HFFc6 (cell line): ENCODE data around the gene LRP6. TPM values are rescaled to one million over a fixed set of nuclear protein-coding genes. Genes with fewer than 3 reads are reported as not detected.

ENCODE experiments used
- DNase-seq: peaks from one replicate; pipeline ENCODE4 v3.0.0-alpha.2; 2018
- H3K27ac Mint-ChIP-seq: 2 replicates; pipeline ENCODE4 v1.8.0; 2020; ENCODE audit warnings: mild to moderate bottlenecking, mixed read lengths
- H3K27me3 Mint-ChIP-seq: 2 replicates; pipeline ENCODE4 v1.8.0; 2021; ENCODE audit warnings: mild to moderate bottlenecking, moderate library complexity, mixed read lengths; ENCODE audit not compliant: insufficient read depth
- H3K36me3 Mint-ChIP-seq: 2 replicates; pipeline ENCODE4 v1.8.0; 2021; ENCODE audit warnings: low read depth, mixed read lengths
- H3K4me1 Mint-ChIP-seq: 2 replicates; pipeline ENCODE4 v1.8.0; 2020; ENCODE audit warnings: low read depth, mixed read lengths
- H3K4me3 Mint-ChIP-seq: 2 replicates; pipeline ENCODE4 v1.8.0; 2020; ENCODE audit warnings: mild to moderate bottlenecking, moderate library complexity, mixed read lengths
- H3K9me3 Mint-ChIP-seq: 2 replicates; pipeline ENCODE4 v1.8.0; 2020; ENCODE audit warnings: mild to moderate bottlenecking, mixed read lengths
- CTCF ChIP-seq: fragments of 200-600 bp; sonication (generic); IDR thresholded peaks from 2 replicates; pipeline ENCODE4 v1.5.0; 2021; ENCODE audit warnings: antibody characterized with exemption, mild to moderate bottlenecking
- total RNA-seq, 6 experiments: library from RNA; stranded (reverse); fragmentation: NEBNext Ultra II Directional; extraction: Animal tissue kit (Norgen Biotek cat#: 25700); gene quantifications; 2 replicates in 1 of 6; 3 replicates in 5 of 6; pipeline ENCODE4 v1.2.3, GENCODE V29; 2021

The LRP6 gene
- total RNA-seq, 6 experiments from 2014 or later, result 24.0 to 31.6 (median 27.0) TPM

DNA sequence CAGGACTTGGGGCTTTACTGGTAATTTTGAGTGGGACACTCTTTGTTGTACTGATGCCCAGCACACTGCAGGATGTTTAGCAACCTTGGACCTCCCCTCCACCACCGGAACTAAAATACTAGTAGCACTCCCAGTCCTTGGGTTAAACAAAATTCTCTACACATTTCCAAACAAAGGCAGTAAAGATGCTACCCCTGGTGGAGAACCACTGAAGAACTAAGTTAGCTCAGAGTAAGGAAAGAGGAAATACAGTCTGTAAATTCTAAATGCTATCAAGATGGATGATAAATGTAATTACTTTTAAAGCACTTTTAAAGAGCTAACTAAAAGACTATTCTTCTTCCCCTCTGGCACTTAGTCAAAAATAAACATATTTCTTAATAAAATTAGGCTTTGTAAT lies 64.1 kb downstream of the LRP6 start:
- Mint-ChIP-seq H3K9me3 (peaks cover 16% of the 10 kb centered on the region), H3K4me1 (peaks cover 31% of the 10 kb centered on the region), H3K4me3 (no peak overlapping the region), H3K27ac (no peak overlapping the region), H3K36me3 (peaks cover 42% of the 10 kb centered on the region), H3K27me3 (peaks cover 2% of the 10 kb centered on the region; the same call in 1 of the 2 replicates)
- TF ChIP-seq CTCF, result peak; percentile 17; the same call in 1 of the 2 replicates
- DNase-seq, result no peak

DNA sequence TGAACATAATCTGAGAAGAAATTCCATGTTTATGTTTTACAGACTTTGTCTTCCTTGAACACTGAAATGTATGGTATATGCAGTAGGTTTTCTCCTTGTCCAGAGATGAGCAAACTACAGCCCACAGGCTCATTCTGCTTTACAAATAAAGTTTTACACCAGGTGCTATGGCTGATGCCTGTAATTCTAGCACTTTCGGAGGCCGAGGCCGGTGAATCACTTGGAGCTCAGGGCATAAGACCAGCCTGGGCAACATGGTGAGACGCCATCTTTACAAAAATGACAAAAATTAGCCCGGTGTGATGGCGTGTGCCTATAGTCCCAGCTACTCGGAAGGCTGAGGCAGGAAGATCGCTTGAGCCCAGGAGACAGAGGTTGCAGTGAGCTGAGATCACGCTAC lies 64.7 kb downstream of the LRP6 start:
- Mint-ChIP-seq H3K4me3 (no peak overlapping the region), H3K27me3 (peaks cover 2% of the 10 kb centered on the region; the same call in 1 of the 2 replicates), H3K27ac (no peak overlapping the region), H3K4me1 (peaks cover 30% of the 10 kb centered on the region), H3K9me3 (peaks cover 22% of the 10 kb centered on the region), H3K36me3 (peaks cover 47% of the 10 kb centered on the region)
- no peak for DNase-seq
- TF ChIP-seq CTCF, result no peak

- Mint-ChIP-seq H3K36me3 (peaks cover 55% of the 10 kb centered on the region), H3K27ac (peak overlapping the region; percentile 12; the same call in 1 of the 2 replicates), H3K4me1 (peaks cover 38% of the 10 kb centered on the region), H3K9me3 (peaks cover 30% of the 10 kb centered on the region), H3K27me3 (peaks cover 3% of the 10 kb centered on the region; the same call in 1 of the 2 replicates), H3K4me3 (no peak overlapping the region)
- TF ChIP-seq CTCF, result no peak
- DNase-seq, result no peak
These were observed 65.5 kb downstream of the LRP6 start for GRCh38 chr12:12201274-12201758.

DNA sequence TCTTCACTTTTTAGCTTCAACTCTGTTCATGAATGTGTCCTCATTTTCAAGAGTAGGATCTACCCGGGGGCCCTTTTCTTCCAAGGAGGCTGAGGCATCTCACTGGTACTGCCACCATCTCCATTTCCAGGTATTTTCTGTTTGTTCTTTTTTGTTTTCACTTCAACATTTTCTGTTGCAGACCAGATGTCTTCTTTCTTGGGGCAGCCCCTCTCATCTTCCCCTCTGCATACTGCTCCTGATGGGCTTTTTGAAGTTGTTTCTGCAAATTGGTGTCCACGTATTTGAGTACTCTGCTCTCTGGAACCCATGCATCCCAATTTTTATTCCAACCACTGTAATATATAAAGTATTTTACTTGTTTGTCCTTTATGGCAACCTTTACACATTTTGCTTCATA lies 66.5 kb downstream of the LRP6 start:
- TF ChIP-seq CTCF, result no peak
- no peak overlapping the region for H3K27ac Mint-ChIP-seq
- no peak overlapping the region for H3K4me3 Mint-ChIP-seq
- H3K9me3 Mint-ChIP-seq, result peaks cover 36% of the 10 kb centered on the region
- H3K36me3 Mint-ChIP-seq, result peaks cover 64% of the 10 kb centered on the region
- peaks cover 47% of the 10 kb centered on the region for H3K4me1 Mint-ChIP-seq
- peaks cover 3% of the 10 kb centered on the region; the same call in 1 of the 2 replicates for H3K27me3 Mint-ChIP-seq
- DNase-seq, result no peak

- DNase-seq, result no peak
- TF ChIP-seq CTCF, result no peak
- Mint-ChIP-seq H3K36me3 (peaks cover 72% of the 10 kb centered on the region), H3K4me3 (no peak overlapping the region), H3K27me3 (peaks cover 3% of the 10 kb centered on the region; the same call in 1 of the 2 replicates), H3K27ac (no peak overlapping the region), H3K4me1 (peaks cover 62% of the 10 kb centered on the region), H3K9me3 (peaks cover 36% of the 10 kb centered on the region)
These were observed 68.7 kb downstream of the LRP6 start for GRCh38 chr12:12198124-12198523.
